H9 (cell line): Measurements from ENCODE around the gene CEACAM5. TPM values are rescaled to one million over a fixed set of nuclear protein-coding genes. Genes with fewer than 3 reads are reported as not detected.

Experiments
- DNase-seq: peaks from one replicate; pipeline ENCODE4 v3.0.0-alpha.2; 2017
- H2AFZ ChIP-seq: one replicate; pipeline ENCODE4 v1.6.1; 2013; ENCODE audit warnings: mild to moderate bottlenecking, low read length, control low read depth, moderate library complexity
- H2AK5ac ChIP-seq: 2 replicates; pipeline ENCODE4 v1.6.1; 2013; ENCODE audit warnings: low read length, control low read depth, mixed read lengths; ENCODE audit not compliant: insufficient read length
- H2BK120ac ChIP-seq: one replicate; pipeline ENCODE4 v1.6.1; 2013; ENCODE audit warnings: low read depth, mild to moderate bottlenecking, low read length, control low read depth, inconsistent platforms; ENCODE audit not compliant: poor library complexity, severe bottlenecking
- H2BK12ac ChIP-seq: 2 replicates; pipeline ENCODE4 v1.6.1; 2013; ENCODE audit warnings: low read length, control low read depth, mixed read lengths, low read depth; ENCODE audit not compliant: insufficient read length
- H2BK15ac ChIP-seq: 2 replicates; pipeline ENCODE4 v1.6.1; 2013; ENCODE audit warnings: low read depth, low read length, control low read depth
- H2BK20ac ChIP-seq: one replicate; pipeline ENCODE4 v1.6.1; 2013; ENCODE audit warnings: low read depth, mild to moderate bottlenecking, low read length, control low read depth, inconsistent platforms; ENCODE audit not compliant: poor library complexity, severe bottlenecking
- H2BK5ac ChIP-seq: 2 replicates; pipeline ENCODE4 v1.6.1; 2013; ENCODE audit warnings: low read length, control low read depth, mixed read lengths; ENCODE audit not compliant: insufficient read length
- H3K14ac ChIP-seq: 2 replicates; pipeline ENCODE4 v1.6.1; 2013; ENCODE audit warnings: low read length, control low read depth; ENCODE audit not compliant: insufficient read depth
- H3K18ac ChIP-seq: 2 replicates; pipeline ENCODE4 v1.6.1; 2013; ENCODE audit warnings: low read depth, mild to moderate bottlenecking, mixed read lengths, low read length, control low read depth; ENCODE audit not compliant: insufficient read length
- H3K23ac ChIP-seq: 2 replicates; pipeline ENCODE4 v1.6.1; 2013; ENCODE audit warnings: low read length, control low read depth, mixed read lengths, low read depth; ENCODE audit not compliant: insufficient read length
- H3K23me2 ChIP-seq: 2 replicates; pipeline ENCODE4 v1.6.1; 2013; ENCODE audit warnings: low read depth, mild to moderate bottlenecking, mixed read lengths, low read length, control low read depth; ENCODE audit not compliant: insufficient read length, poor library complexity, severe bottlenecking
- H3K27ac ChIP-seq: 2 replicates; pipeline ENCODE4 v1.5.1; 2013; ENCODE audit warnings: low read length, control low read depth, mixed read lengths, low read depth; ENCODE audit not compliant: insufficient read length
- H3K27me3 ChIP-seq: 2 replicates; pipeline ENCODE4 v1.6.1; 2013; ENCODE audit warnings: low read length, control low read depth, inconsistent platforms; ENCODE audit not compliant: insufficient read depth
- H3K4ac ChIP-seq: 2 replicates; pipeline ENCODE4 v1.6.1; 2013; ENCODE audit warnings: low read depth, mild to moderate bottlenecking, control low read depth, inconsistent platforms, low read length, moderate library complexity
- H3K4me1 ChIP-seq: 2 replicates; pipeline ENCODE4 v1.6.1; 2013; ENCODE audit warnings: low read length, control low read depth, inconsistent platforms; ENCODE audit not compliant: insufficient read depth
- H3K4me2 ChIP-seq: 2 replicates; pipeline ENCODE4 v1.6.1; 2013; ENCODE audit warnings: low read length, control low read depth, mixed read lengths; ENCODE audit not compliant: insufficient read length, insufficient read depth
- H3K56ac ChIP-seq: 2 replicates; pipeline ENCODE4 v1.6.1; 2013; ENCODE audit warnings: low read depth, mild to moderate bottlenecking, mixed read lengths, low read length, control low read depth; ENCODE audit not compliant: insufficient read length
- H3K79me1 ChIP-seq: 2 replicates; pipeline ENCODE4 v1.6.1; 2013; ENCODE audit warnings: low read depth, mild to moderate bottlenecking, moderate library complexity, low read length, control low read depth, inconsistent platforms; ENCODE audit not compliant: insufficient read depth, poor library complexity, severe bottlenecking
- H3K79me2 ChIP-seq: 2 replicates; pipeline ENCODE4 v1.6.1; 2013; ENCODE audit warnings: low read length, control low read depth, inconsistent platforms; ENCODE audit not compliant: insufficient read depth
- H3K9ac ChIP-seq: 2 replicates; pipeline ENCODE4 v1.6.1; 2013; ENCODE audit warnings: low read length, control low read depth, mixed read lengths; ENCODE audit not compliant: insufficient read length; ENCODE audit errors: extremely low read depth
- H3K9me3 ChIP-seq: one replicate; pipeline ENCODE4 v1.6.1; 2013; ENCODE audit warnings: low read depth, low read length, inconsistent platforms; ENCODE audit not compliant: control insufficient read depth
- H3T11ph ChIP-seq: one replicate; pipeline ENCODE4 v1.6.1; 2013; ENCODE audit warnings: mild to moderate bottlenecking, low read length, control low read depth, inconsistent platforms
- H4K20me1 ChIP-seq: one replicate; pipeline ENCODE4 v1.6.1; 2013; ENCODE audit not compliant: control insufficient read depth, insufficient read length, insufficient read depth
- H4K5ac ChIP-seq: 2 replicates; pipeline ENCODE4 v1.6.1; 2013; ENCODE audit warnings: low read depth, mild to moderate bottlenecking, mixed read lengths, low read length, control low read depth; ENCODE audit not compliant: insufficient read length
- H4K8ac ChIP-seq: replicated peaks from 2 replicates; pipeline ENCODE4 v1.6.1; 2013; ENCODE audit warnings: low read length, control low read depth, mixed read lengths, low read depth; ENCODE audit not compliant: insufficient read length
- H4K91ac ChIP-seq: 2 replicates; pipeline ENCODE4 v1.6.1; 2013; ENCODE audit warnings: low read depth, mild to moderate bottlenecking, moderate library complexity, mixed read lengths, low read length, control low read depth; ENCODE audit not compliant: insufficient read length
- H3K27ac Mint-ChIP-seq, 3 experiments: 2 replicates in 2 of 3; 3 replicates in 1 of 3; pipeline ENCODE4 v1.8.0; 2020 to 2021; ENCODE audit warnings: mixed read lengths in 3 of 3, mild to moderate bottlenecking in 1 of 3, moderate library complexity in 1 of 3
- H3K27me3 Mint-ChIP-seq: 2 replicates; pipeline ENCODE4 v1.8.0; 2021; ENCODE audit warnings: low read depth, mild to moderate bottlenecking, moderate library complexity, mixed read lengths
- H3K36me3 Mint-ChIP-seq, 3 experiments: 2 replicates in 2 of 3; 3 replicates in 1 of 3; pipeline ENCODE4 v1.8.0; 2020 to 2021; ENCODE audit warnings: low read depth in 3 of 3, mixed read lengths in 3 of 3; ENCODE audit not compliant: insufficient read depth in 1 of 3
- H3K4me1 Mint-ChIP-seq, 2 experiments: 2 replicates each; pipeline ENCODE4 v1.8.0; 2020; ENCODE audit warnings: mixed read lengths in 2 of 2
- H3K4me3 Mint-ChIP-seq, 2 experiments: 2 replicates in 1 of 2; 3 replicates in 1 of 2; pipeline ENCODE4 v1.8.0; 2020 to 2021; ENCODE audit warnings: mild to moderate bottlenecking in 2 of 2, mixed read lengths in 2 of 2, moderate library complexity in 1 of 2
- H3K9me3 Mint-ChIP-seq, 2 experiments: 2 replicates in 1 of 2; 3 replicates in 1 of 2; pipeline ENCODE4 v1.8.0; 2020; ENCODE audit warnings: mild to moderate bottlenecking in 2 of 2, mixed read lengths in 2 of 2, moderate library complexity in 1 of 2
- CTCF ChIP-seq: fragments of 200-600 bp; sonication (generic); conservative IDR thresholded peaks from 3 replicates; pipeline ENCODE4 v1.8.0; 2021; ENCODE audit warnings: antibody characterized with exemption, mild to moderate bottlenecking
- WGBS: extraction: QIAGEN DNeasy Blood & Tissue Kit; methylation state at CpG from one replicate; pipeline ENCODE4 v1.1.7; 2013; ENCODE audit warnings: missing lambda C conversion rate, low lambda C conversion rate, mixed read lengths; ENCODE audit not compliant: insufficient read length; ENCODE audit errors: extremely low coverage; 5-methylcytosine and 5-hydroxymethylcytosine counted together
- total RNA-seq: library from RNA; stranded (reverse); gene quantifications from 2 replicates; pipeline ENCODE4 v1.2.1, GENCODE V29; 2021

CEACAM5 gene
- total RNA-seq, 1 experiment from 2014 or later, result not detected

- no CpG with 5 or more reads among the region's 6 CpGs for WGBS
- no peak overlapping the region for H4K91ac ChIP-seq
- H3K4me1 ChIP-seq, result no peaks in the 10 kb centered on the region
- no peak overlapping the region for H2AFZ ChIP-seq
- H3K56ac ChIP-seq, result no peak overlapping the region
- H2BK20ac ChIP-seq, result no peak overlapping the region
- no peak for DNase-seq
- no peak overlapping the region for H4K5ac ChIP-seq
- H3K18ac ChIP-seq, result no peak overlapping the region
- no peak overlapping the region for H3K4ac ChIP-seq
- no peak overlapping the region for H3K4me2 ChIP-seq
- no peak overlapping the region for H3K23ac ChIP-seq
- H2AK5ac ChIP-seq, result no peak overlapping the region
- H4K8ac ChIP-seq, result no peak overlapping the region
- no peaks in the 10 kb centered on the region for H3K9me3 ChIP-seq
- H3K79me2 ChIP-seq, result no peaks in the 10 kb centered on the region
- no peaks in the 10 kb centered on the region for H3K23me2 ChIP-seq
- no peaks in the 10 kb centered on the region for H4K20me1 ChIP-seq
- Mint-ChIP-seq H3K27me3 (peaks cover 1% of the 10 kb centered on the region; the same call in 1 of the 2 replicates), H3K4me3 (no peak overlapping the region), H3K36me3 (peaks cover 0 to 38% (median 0%) of the 10 kb centered on the region in 3 experiments; a peak in 2 of 7 replicates), H3K27ac (no peak overlapping the region), H3K4me1 (no peaks in the 10 kb centered on the region), H3K9me3 (peaks cover 53 to 86% of the 10 kb centered on the region in 2 experiments)
- no peak overlapping the region for H2BK120ac ChIP-seq
- no peak overlapping the region for H2BK15ac ChIP-seq
- no peak overlapping the region for H3K27ac ChIP-seq
- no peak overlapping the region for H3K9ac ChIP-seq
- H2BK12ac ChIP-seq, result no peak overlapping the region
- H2BK5ac ChIP-seq, result no peak overlapping the region
- H3K14ac ChIP-seq, result no peak overlapping the region
- no peaks in the 10 kb centered on the region for H3K79me1 ChIP-seq
- no peak overlapping the region for H3T11ph ChIP-seq
- no peak for TF ChIP-seq CTCF
- no peaks in the 10 kb centered on the region for H3K27me3 ChIP-seq
Observed at GRCh38 chr19:41774515-41774980, 66.1 kb downstream of the CEACAM5 start.
